GM12878 (cell line): ENCODE data around the gene TBX4. TPM values are rescaled to one million over a fixed set of nuclear protein-coding genes. Genes with fewer than 3 reads are reported as not detected.

Experiments
- ATAC-seq: fragments of 200-7000 bp; cut with Tn5 transposase; 3 replicates; pipeline ENCODE4 v1.9.1; 2020; ENCODE audit warnings: mild to moderate bottlenecking, moderate library complexity
- BruUV-seq: library from RNA; stranded (reverse); fragments of 400-500 nt; replicated peaks from 2 replicates; lab custom pipeline; 2021; lab: Mats Ljungman, UMichigan
- CTCF ChIA-PET: fragments of 300-600 bp; sonication (Branson Sonifier 250); formaldehyde crosslinking; extraction: SDS; loops from one replicate; lab custom pipeline; 2021; ENCODE audit warnings: inconsistent platforms; lab: Yijun Ruan, JAX
- POLR2A ChIA-PET: fragments of 350-600 bp; formaldehyde crosslinking; extraction: SDS; loops from one replicate; lab custom pipeline; 2021; ENCODE audit warnings: inconsistent platforms; lab: Charles Lee
- RAD21 ChIA-PET: fragments of 300-600 bp; sonication (Branson Sonifier 250); formaldehyde crosslinking; loops from one replicate; lab custom pipeline; 2023; ENCODE audit warnings: antibody characterized with exemption; ENCODE audit not compliant: unreplicated experiment; lab: Charles Lee
- SMC1A ChIA-PET: fragments of 300-600 bp; sonication (Branson Sonifier 250); formaldehyde crosslinking; loops from one replicate; lab custom pipeline; 2023; ENCODE audit not compliant: unreplicated experiment, uncharacterized antibody; lab: Charles Lee
- DNase-seq: peaks from one replicate; pipeline ENCODE4 v3.0.0-alpha.2; 2011; ENCODE audit warnings: low read depth, low spot score
- FAIRE-seq: peaks from 3 replicates; lab custom pipeline; 2011; peaks lifted over from hg19 to GRCh38; lab: Jason Lieb, UNC
- H2AFZ ChIP-seq: 2 replicates; pipeline ENCODE4 v1.6.0; 2011; ENCODE audit warnings: low read depth, low read length, control low read depth; ENCODE audit not compliant: control insufficient read depth
- H3K27ac ChIP-seq: 2 replicates; pipeline ENCODE4 v1.5.1; 2011; ENCODE audit warnings: control low read depth; ENCODE audit not compliant: control insufficient read depth, insufficient read depth
- H3K27me3 ChIP-seq, 2 experiments: replicated peaks in 1 of 2; 2 replicates each; pipeline versions ENCODE4 v1.6.0 to v1.6.1; 2011; ENCODE audit warnings: low read length in 1 of 2; ENCODE audit not compliant: control insufficient read depth in 2 of 2, insufficient read depth in 2 of 2
- H3K36me3 ChIP-seq, 2 experiments: 2 replicates each; pipeline ENCODE4 v1.5.1; 2011; ENCODE audit warnings: low read length in 1 of 2; ENCODE audit not compliant: control insufficient read depth in 2 of 2, insufficient read depth in 2 of 2
- H3K4me1 ChIP-seq: 2 replicates; pipeline ENCODE4 v1.6.1; 2011; ENCODE audit warnings: mild to moderate bottlenecking, low read length, moderate library complexity, mixed read lengths; ENCODE audit not compliant: control insufficient read depth, insufficient read depth
- H3K4me2 ChIP-seq: 2 replicates; pipeline ENCODE4 v1.6.0; 2011; ENCODE audit warnings: control low read depth; ENCODE audit not compliant: control insufficient read depth, insufficient read depth
- H3K4me3 ChIP-seq: fragments of 200-600 bp; sonication (generic); 2 replicates; pipeline ENCODE4 v1.5.1; 2016
- H3K79me2 ChIP-seq: 2 replicates; pipeline ENCODE4 v1.6.0; 2011; ENCODE audit warnings: low read length; ENCODE audit not compliant: control insufficient read depth, insufficient read depth
- H3K9ac ChIP-seq: 2 replicates; pipeline ENCODE4 v1.8.0; 2011; ENCODE audit warnings: low read length, control low read depth, mixed read lengths; ENCODE audit not compliant: control insufficient read depth, insufficient read depth
- H3K9me3 ChIP-seq: replicated peaks from 3 replicates; pipeline ENCODE4 v1.5.1; 2011; ENCODE audit warnings: mild to moderate bottlenecking, low read length; ENCODE audit not compliant: control insufficient read depth, insufficient read depth
- H4K20me1 ChIP-seq: 2 replicates; pipeline ENCODE4 v1.6.0; 2011; ENCODE audit not compliant: control insufficient read depth, insufficient read depth
- ATF7 ChIP-seq: fragments of 450-650 bp; IDR thresholded peaks from 2 replicates; pipeline ENCODE4 v1.6.1; 2016; ENCODE audit warnings: low read depth, mild to moderate bottlenecking
- BRCA1 ChIP-seq: IDR thresholded peaks from 2 replicates; pipeline ENCODE4 v1.6.1; 2011; ENCODE audit warnings: low read depth, low read length, improper control_type of control experiment
- EZH2 ChIP-seq: IDR thresholded peaks from 2 replicates; pipeline ENCODE4 v1.6.1; 2012; ENCODE audit warnings: low read depth, mild to moderate bottlenecking, control low read depth, inconsistent platforms, low read length, borderline replicate concordance; ENCODE audit not compliant: control insufficient read depth
- IRF3 ChIP-seq: fragments of 450-650 bp; IDR thresholded peaks from 2 replicates; pipeline ENCODE4 v1.6.1; 2014; ENCODE audit warnings: mild to moderate bottlenecking
- JUNB ChIP-seq: IDR thresholded peaks from 2 replicates; pipeline ENCODE4 v1.6.1; 2016; ENCODE audit warnings: antibody characterized with exemption, mild to moderate bottlenecking
- MAX ChIP-seq: IDR thresholded peaks from 2 replicates; pipeline ENCODE4 v1.6.1; 2012; ENCODE audit warnings: low read depth, low read length, improper control_type of control experiment
- NFXL1 ChIP-seq: fragments of 450-650 bp; IDR thresholded peaks from 2 replicates; pipeline ENCODE4 v1.6.1; 2017; ENCODE audit warnings: antibody characterized with exemption, mild to moderate bottlenecking, borderline replicate concordance
- PKNOX1 ChIP-seq: fragments of 450-650 bp; IDR thresholded peaks from 2 replicates; pipeline ENCODE4 v1.6.1; 2016; ENCODE audit warnings: mild to moderate bottlenecking
- RELB ChIP-seq: fragments of 450-650 bp; IDR thresholded peaks from 2 replicates; pipeline ENCODE4 v1.6.1; 2017; ENCODE audit warnings: low read depth, mild to moderate bottlenecking, moderate library complexity
- WGBS: methylation state at CpG from one replicate; pipeline ENCODE4 v1.1.6; 2016; ENCODE audit warnings: low lambda C conversion rate; ENCODE audit not compliant: insufficient replicate concordance, insufficient coverage; ENCODE audit errors: missing lambda C conversion rate; 5-methylcytosine and 5-hydroxymethylcytosine counted together
- in situ Hi-C: fragments of 300-500 bp; cut with MboI; formaldehyde crosslinking; loops from 9 replicates; pipeline ENCODE4 v1.14.3; 2018; ENCODE audit warnings: mixed read lengths
- intact Hi-C: fragments of 100-400 bp; cut with micrococcal nuclease; formaldehyde crosslinking; loops from one replicate; pipeline ENCODE4 v1.14.2; 2022; ENCODE audit not compliant: unreplicated experiment
- polyA plus RNA-seq, 11 experiments: library from polyadenylated mRNA; depleted of rRNA in 4 of 11; unstranded in 6 of 11; stranded (reverse) in 5 of 11; fragments of >200 nt; fragmentation: Nextera tagmentation in 4 of 11; fragmentation: Illumina TruSeq in 1 of 11; extraction: Ambion mirVana in 4 of 11; extraction: Trizol in 1 of 11; gene quantifications; 1 replicate in 1 of 11; 2 replicates in 10 of 11; pipeline versions ENCODE4 v1.2.1 to v1.2.3, GENCODE V29; 2011 to 2016; ENCODE audit warnings: inconsistent platforms in 2 of 11, missing spikeins in 2 of 11, low read depth in 1 of 11
- total RNA-seq, 4 experiments: library from RNA; depleted of rRNA in 3 of 4; stranded (reverse); fragments of >200 nt in 3 of 4; fragmentation: Illumina TruSeq in 1 of 4; extraction: Trizol in 1 of 4; gene quantifications; 2 replicates each; pipeline versions ENCODE4 v1.2.1 to v1.2.3, GENCODE V29; 2013 to 2021

The TBX4 gene
- total and polyA plus RNA-seq, 10 of the 15 experiments (the other 5 are each of a cell fraction or from before 2014, with no cell fraction given): 0.01 TPM; not detected in 9

- ChIA-PET RAD21 (no interaction called here), CTCF (interaction anchor here (1.0 kb wide), 1 partner anchor 8 kb away, joined by 3 read pairs; no protein-coding TSS in a partner anchor), POLR2A (no interaction called here), SMC1A (no interaction called here)
- Histone ChIP-seq H3K79me2 (no peaks in the 10 kb centered on the region), H3K9me3 (no peaks in the 10 kb centered on the region), H3K27me3 (peaks cover 38 to 45% of the 10 kb centered on the region in 2 experiments), H3K4me2 (no peak overlapping the region), H3K9ac (no peak overlapping the region), H4K20me1 (no peaks in the 10 kb centered on the region), H3K4me3 (no peak overlapping the region), H3K36me3 (no peaks in the 10 kb centered on the region; a peak in 1 of 4 replicates), H3K27ac (no peak overlapping the region), H2AFZ (no peak overlapping the region), H3K4me1 (no peaks in the 10 kb centered on the region)
- no peak for FAIRE-seq
- WGBS: 46% methylated on average over 66 of the region's 66 CpGs
- BruUV-seq: no TSS peak
- in situ Hi-C loops (no loop called here), intact Hi-C loops (no loop called here)
- no peak for DNase-seq
- TF ChIP-seq NFXL1 (peak; percentile 40), JUNB (no peak), MAX (no peak), EZH2 (0 out of 2 replicates have a peak, but pooled peaks have one; percentile 7)
- no peak for ATAC-seq
Measured at GRCh38 chr17:61403801-61404662, 48.2 kb upstream of the TBX4 start.

GRCh38 chr17:61404663-61404912 is 47.6 kb upstream of the TBX4 start:
- FAIRE-seq: no peak
- ChIA-PET POLR2A (no interaction called here), RAD21 (no interaction called here), SMC1A (no interaction called here), CTCF (no interaction called here)
- H3K4me1 ChIP-seq: no peaks in the 10 kb centered on the region
- H3K27ac ChIP-seq: no peak overlapping the region
- BruUV-seq: no TSS peak
- no peaks in the 10 kb centered on the region for H3K36me3 ChIP-seq
- 44% methylated on average over 12 of the region's 27 CpGs for WGBS
- ATAC-seq: no peak
- H4K20me1 ChIP-seq: no peaks in the 10 kb centered on the region
- H3K79me2 ChIP-seq: no peaks in the 10 kb centered on the region
- H3K4me2 ChIP-seq: no peak overlapping the region
- H3K9ac ChIP-seq: no peak overlapping the region
- in situ Hi-C loops: no loop called here
- H2AFZ ChIP-seq: no peak overlapping the region
- DNase-seq: no peak
- intact Hi-C loops: no loop called here
- no peaks in the 10 kb centered on the region for H3K9me3 ChIP-seq
- H3K27me3 ChIP-seq: peaks cover 38 to 45% of the 10 kb centered on the region in 2 experiments
- H3K4me3 ChIP-seq: no peak overlapping the region
- no peak for TF ChIP-seq ATF7
- TF ChIP-seq BRCA1: no peak
- TF ChIP-seq IRF3: no peak
- TF ChIP-seq PKNOX1: no peak
- TF ChIP-seq RELB: no peak
